ENCODE measurements around the gene GLIPR1L2. TPM values are rescaled to one million over a fixed set of nuclear protein-coding genes. Genes with fewer than 3 reads are reported as not detected.

GLIPR1L2 gene
- total and polyA plus RNA-seq, 2 of the 8 experiments (the other 6 are each of a cell fraction or from before 2014, with no cell fraction given) = 0.09 TPM; not detected in 1

DNA sequence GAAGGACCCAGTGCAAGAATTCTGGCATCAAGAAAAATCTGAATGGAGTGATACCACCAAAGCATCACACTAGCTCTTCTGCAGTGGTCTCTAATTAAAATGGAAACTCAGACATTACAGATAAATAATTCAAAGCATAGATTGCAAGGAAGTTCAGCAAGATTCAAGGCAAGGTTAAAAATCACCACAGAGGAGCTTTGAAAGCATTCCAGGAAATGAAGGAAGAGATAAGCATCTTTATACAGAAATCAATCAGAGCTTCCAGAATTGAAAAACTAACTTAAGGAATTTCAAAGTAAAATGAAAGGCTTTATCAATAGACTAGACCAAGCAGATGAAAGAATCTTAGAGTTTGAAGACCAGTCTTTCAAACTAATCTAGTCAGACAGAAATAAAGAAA is 69.3 kb downstream of the GLIPR1L2 start (continued):
- TF ChIP-seq POLR2A (IDR thresholded peaks at IDR 0.05; ENCODE audit: control extremely low read depth in 1 of 2, low read depth in 2 of 2, low read length in 2 of 2) (no peak), CHD2 (IDR thresholded peaks at IDR 0.05; ENCODE audit: low read length) (no peak), BACH1 (IDR thresholded peaks at IDR 0.05; ENCODE audit: low read length) (no peak), CTBP2 (IDR thresholded peaks at IDR 0.05; ENCODE audit: borderline replicate concordance, insufficient read depth, insufficient read length, low read length) (no peak)
- TF ChIP-seq, protein P1, sequence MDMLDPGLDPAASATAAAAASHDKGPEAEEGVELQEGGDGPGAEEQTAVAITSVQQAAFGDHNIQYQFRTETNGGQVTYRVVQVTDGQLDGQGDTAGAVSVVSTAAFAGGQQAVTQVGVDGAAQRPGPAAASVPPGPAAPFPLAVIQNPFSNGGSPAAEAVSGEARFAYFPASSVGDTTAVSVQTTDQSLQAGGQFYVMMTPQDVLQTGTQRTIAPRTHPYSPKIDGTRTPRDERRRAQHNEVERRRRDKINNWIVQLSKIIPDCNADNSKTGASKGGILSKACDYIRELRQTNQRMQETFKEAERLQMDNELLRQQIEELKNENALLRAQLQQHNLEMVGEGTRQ (IDR thresholded peaks at IDR 0.05; ENCODE audit: low read length) = no peak

All from H1 (cell line).